ENCODE measurements around the gene RTEL1. TPM values are rescaled to one million over a fixed set of nuclear protein-coding genes. Genes with fewer than 3 reads are reported as not detected.

RTEL1 gene
- total RNA-seq, 1 experiment from 2014 or later: 58.0 TPM

DNA sequence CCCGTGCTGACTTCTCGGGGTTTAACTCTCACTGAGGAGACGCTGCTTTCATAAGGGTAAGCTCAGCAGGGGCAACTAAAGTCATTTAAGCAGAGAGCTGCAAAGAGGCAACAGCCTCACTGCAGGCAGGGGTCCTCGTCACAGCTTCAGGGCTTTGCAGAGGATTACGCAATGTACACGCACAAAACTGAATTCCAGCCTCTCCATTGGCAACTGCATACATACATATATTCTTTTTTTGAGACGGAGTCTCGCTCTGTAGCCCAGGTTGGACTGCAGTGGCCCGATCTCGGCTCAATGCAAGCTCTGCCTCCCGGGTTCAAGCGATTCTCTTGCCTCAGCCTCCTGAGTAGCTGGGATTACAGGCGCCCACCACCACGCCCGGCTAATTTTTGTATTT, 33.6 kb upstream of the RTEL1 start:
- ATAC-seq (no peak), DNase-seq (ENCODE audit: low read depth, low spot score) (no peak)
- intact Hi-C loops (cut with micrococcal nuclease): loop anchor here (10.0 kb wide), 1 partner anchor 50 kb away; the partner anchor contains the start of gene HELZ2
- RAD21 ChIA-PET (ENCODE audit: low non-redundant PET in 1 of 2, low total read pairs in 2 of 2, uncharacterized antibody in 2 of 2, unreplicated experiment in 2 of 2): no interaction called here
- Histone ChIP-seq H3K36me3 (ENCODE audit: control insufficient read depth in 1 of 2, insufficient read depth in 2 of 2, low read length in 2 of 2) (0 out of 4 replicates have a peak, but pooled peaks cover 2 to 3% of the 10 kb centered on the region in 2 experiments), H3K4me3 (replicated peaks in 1 of 2; ENCODE audit: low read depth in 1 of 2, low read length in 2 of 2) (no peak overlapping the region), H4K20me1 (ENCODE audit: insufficient read depth) (no peaks in the 10 kb centered on the region), H3K9ac (ENCODE audit: low read length) (no peak overlapping the region), H3K9me3 (ENCODE audit: control insufficient read depth in 1 of 2, insufficient read depth in 1 of 2, low read depth in 1 of 2, low read length in 2 of 2) (no peaks in the 10 kb centered on the region), H2AFZ (ENCODE audit: low read depth, low read length, poor library complexity, severe bottlenecking) (no peak overlapping the region), H3K4me1 (ENCODE audit: control insufficient read depth in 1 of 2, insufficient read depth in 2 of 2, low read length in 2 of 2) (peaks cover 8 to 22% of the 10 kb centered on the region in 2 experiments), H3K79me2 (ENCODE audit: insufficient read depth, low read length) (peaks cover 67% of the 10 kb centered on the region), H3K27me3 (ENCODE audit: insufficient read depth, low read length) (no peaks in the 10 kb centered on the region), H3K9me2 (ENCODE audit: insufficient read depth) (no peaks in the 10 kb centered on the region), H3K27ac (ENCODE audit: low read depth, low read length) (no peak overlapping the region), H3K4me2 (ENCODE audit: low read length) (no peak overlapping the region)
- CTCF ChIA-PET: no interaction called here
- BruUV-seq (replicated peaks): no TSS peak
- TF ChIP-seq ZFX (IDR thresholded peaks at IDR 0.05): no peak
- TF ChIP-seq TCF7L2 (IDR thresholded peaks at IDR 0.05; ENCODE audit: borderline replicate concordance, extremely low read depth, insufficient read depth, insufficient read length): no peak
- no peak for TF ChIP-seq FOSL1 (IDR thresholded peaks at IDR 0.05; ENCODE audit: low read depth)
- TF ChIP-seq, protein P1, sequence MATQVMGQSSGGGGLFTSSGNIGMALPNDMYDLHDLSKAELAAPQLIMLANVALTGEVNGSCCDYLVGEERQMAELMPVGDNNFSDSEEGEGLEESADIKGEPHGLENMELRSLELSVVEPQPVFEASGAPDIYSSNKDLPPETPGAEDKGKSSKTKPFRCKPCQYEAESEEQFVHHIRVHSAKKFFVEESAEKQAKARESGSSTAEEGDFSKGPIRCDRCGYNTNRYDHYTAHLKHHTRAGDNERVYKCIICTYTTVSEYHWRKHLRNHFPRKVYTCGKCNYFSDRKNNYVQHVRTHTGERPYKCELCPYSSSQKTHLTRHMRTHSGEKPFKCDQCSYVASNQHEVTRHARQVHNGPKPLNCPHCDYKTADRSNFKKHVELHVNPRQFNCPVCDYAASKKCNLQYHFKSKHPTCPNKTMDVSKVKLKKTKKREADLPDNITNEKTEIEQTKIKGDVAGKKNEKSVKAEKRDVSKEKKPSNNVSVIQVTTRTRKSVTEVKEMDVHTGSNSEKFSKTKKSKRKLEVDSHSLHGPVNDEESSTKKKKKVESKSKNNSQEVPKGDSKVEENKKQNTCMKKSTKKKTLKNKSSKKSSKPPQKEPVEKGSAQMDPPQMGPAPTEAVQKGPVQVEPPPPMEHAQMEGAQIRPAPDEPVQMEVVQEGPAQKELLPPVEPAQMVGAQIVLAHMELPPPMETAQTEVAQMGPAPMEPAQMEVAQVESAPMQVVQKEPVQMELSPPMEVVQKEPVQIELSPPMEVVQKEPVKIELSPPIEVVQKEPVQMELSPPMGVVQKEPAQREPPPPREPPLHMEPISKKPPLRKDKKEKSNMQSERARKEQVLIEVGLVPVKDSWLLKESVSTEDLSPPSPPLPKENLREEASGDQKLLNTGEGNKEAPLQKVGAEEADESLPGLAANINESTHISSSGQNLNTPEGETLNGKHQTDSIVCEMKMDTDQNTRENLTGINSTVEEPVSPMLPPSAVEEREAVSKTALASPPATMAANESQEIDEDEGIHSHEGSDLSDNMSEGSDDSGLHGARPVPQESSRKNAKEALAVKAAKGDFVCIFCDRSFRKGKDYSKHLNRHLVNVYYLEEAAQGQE (IDR thresholded peaks at IDR 0.05; ENCODE audit: low read depth): no peak
- no peak for TF ChIP-seq YY1 (IDR thresholded peaks at IDR 0.05; ENCODE audit: extremely low read depth, insufficient replicate concordance, low read depth, low read length)
- no peak for TF ChIP-seq JUND (IDR thresholded peaks at IDR 0.05)
- TF ChIP-seq CBX3 (IDR thresholded peaks at IDR 0.05; ENCODE audit: low read depth): no peak
- TF ChIP-seq, protein P2, sequence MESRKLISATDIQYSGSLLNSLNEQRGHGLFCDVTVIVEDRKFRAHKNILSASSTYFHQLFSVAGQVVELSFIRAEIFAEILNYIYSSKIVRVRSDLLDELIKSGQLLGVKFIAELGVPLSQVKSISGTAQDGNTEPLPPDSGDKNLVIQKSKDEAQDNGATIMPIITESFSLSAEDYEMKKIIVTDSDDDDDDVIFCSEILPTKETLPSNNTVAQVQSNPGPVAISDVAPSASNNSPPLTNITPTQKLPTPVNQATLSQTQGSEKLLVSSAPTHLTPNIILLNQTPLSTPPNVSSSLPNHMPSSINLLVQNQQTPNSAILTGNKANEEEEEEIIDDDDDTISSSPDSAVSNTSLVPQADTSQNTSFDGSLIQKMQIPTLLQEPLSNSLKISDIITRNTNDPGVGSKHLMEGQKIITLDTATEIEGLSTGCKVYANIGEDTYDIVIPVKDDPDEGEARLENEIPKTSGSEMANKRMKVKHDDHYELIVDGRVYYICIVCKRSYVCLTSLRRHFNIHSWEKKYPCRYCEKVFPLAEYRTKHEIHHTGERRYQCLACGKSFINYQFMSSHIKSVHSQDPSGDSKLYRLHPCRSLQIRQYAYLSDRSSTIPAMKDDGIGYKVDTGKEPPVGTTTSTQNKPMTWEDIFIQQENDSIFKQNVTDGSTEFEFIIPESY (IDR thresholded peaks at IDR 0.05; ENCODE audit: extremely low read depth, insufficient replicate concordance, low read length): no peak
- TF ChIP-seq, protein P3, sequence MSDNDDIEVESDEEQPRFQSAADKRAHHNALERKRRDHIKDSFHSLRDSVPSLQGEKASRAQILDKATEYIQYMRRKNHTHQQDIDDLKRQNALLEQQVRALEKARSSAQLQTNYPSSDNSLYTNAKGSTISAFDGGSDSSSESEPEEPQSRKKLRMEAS (IDR thresholded peaks at IDR 0.05): no peak
- TF ChIP-seq, protein P4, sequence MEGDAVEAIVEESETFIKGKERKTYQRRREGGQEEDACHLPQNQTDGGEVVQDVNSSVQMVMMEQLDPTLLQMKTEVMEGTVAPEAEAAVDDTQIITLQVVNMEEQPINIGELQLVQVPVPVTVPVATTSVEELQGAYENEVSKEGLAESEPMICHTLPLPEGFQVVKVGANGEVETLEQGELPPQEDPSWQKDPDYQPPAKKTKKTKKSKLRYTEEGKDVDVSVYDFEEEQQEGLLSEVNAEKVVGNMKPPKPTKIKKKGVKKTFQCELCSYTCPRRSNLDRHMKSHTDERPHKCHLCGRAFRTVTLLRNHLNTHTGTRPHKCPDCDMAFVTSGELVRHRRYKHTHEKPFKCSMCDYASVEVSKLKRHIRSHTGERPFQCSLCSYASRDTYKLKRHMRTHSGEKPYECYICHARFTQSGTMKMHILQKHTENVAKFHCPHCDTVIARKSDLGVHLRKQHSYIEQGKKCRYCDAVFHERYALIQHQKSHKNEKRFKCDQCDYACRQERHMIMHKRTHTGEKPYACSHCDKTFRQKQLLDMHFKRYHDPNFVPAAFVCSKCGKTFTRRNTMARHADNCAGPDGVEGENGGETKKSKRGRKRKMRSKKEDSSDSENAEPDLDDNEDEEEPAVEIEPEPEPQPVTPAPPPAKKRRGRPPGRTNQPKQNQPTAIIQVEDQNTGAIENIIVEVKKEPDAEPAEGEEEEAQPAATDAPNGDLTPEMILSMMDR (IDR thresholded peaks at IDR 0.05 in 2 of 3, conservative IDR thresholded peaks at IDR 0.05 in 1 of 3; ENCODE audit: borderline replicate concordance in 1 of 3, insufficient read depth in 1 of 3, low read depth in 2 of 3, low read length in 2 of 3): no peak
- no peak for TF ChIP-seq RAD21 (IDR thresholded peaks at IDR 0.05; ENCODE audit: low read depth)
- POLR2A ChIA-PET: interaction anchor here (2.0 kb wide), 1 partner anchor 51 kb away, joined by 4 read pairs; the partner anchor contains the start of gene HELZ2

All from HCT116 (cell line).